HG03108 (cell line): Measurements from ENCODE around the gene NOX1.
"Not testable (repeated sequence)": the region's sequence is repeated elsewhere in the genome, so short reads cannot be mapped to it uniquely, and the experiment has no call there.

Experiments used
- ATAC-seq: cut with Tn5 transposase; IDR thresholded peaks from one replicate; pipeline ENCODE4 v1.9.1; 2021; ENCODE audit warnings: moderate library complexity; ENCODE audit not compliant: unreplicated experiment

Gene NOX1

DNA sequence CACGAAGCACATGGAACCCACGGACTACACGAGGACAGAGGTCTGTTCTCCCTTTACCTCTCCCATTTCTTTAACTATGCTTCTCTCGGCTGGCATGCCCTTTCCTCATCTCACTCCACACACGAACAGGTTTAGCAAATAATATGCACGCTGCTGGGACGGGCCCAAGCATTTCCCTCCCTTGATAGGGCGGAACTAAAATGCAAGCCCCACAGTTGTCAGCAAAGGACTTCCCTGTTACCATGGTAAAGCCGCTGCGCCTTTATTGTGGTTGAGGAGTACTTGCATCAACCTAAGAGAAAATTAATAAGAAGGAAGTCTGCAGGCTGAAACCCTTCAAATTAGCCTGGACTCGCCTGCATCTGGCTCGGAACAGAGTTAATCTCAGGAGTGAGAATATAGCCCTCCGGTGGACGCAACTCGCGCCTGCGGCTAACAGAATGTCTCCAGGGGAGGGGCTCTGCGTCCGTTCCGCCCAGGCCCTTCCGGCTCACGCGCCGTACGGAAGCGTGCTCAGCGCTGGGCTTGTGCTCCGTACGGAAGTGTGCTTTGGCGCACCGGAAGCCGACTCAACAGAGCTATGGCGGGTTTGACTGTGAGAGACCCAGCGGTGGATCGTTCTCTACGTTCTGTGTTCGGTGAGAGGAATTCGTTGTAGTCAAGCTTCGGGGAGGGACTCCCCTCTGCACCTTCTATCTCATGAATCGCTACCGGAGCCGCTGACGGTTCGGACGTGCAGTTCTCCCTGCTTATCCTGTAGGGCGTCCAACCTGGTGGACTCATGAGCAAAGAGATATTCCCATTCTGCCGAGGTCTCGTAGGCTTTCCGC lies 54.1 kb downstream of the NOX1 start, which contains the start of gene CSTF2:
Gene CSTF2, plus strand, starts transcription at position 555 of the 830 bp plus-strand sequence. Its CDS starts 26 bp downstream, at position 581.
- ATAC-seq: peak; percentile 99

DNA sequence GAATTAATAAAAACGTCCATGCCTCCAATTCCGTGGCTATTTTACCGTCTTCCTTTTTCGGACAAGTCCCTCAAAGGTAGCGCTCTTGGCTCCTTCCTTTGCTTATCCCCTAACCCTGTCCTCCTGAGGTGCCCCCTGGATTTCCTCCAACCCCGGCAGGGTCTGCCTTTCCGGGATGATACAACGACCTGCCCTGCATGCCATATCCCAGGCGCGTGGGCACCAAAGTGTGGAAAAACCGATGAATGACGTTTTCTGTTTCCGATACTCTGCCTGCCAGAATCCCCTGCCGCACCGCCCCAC lies 54.7 kb downstream of the NOX1 start:
- ATAC-seq: no peak

DNA sequence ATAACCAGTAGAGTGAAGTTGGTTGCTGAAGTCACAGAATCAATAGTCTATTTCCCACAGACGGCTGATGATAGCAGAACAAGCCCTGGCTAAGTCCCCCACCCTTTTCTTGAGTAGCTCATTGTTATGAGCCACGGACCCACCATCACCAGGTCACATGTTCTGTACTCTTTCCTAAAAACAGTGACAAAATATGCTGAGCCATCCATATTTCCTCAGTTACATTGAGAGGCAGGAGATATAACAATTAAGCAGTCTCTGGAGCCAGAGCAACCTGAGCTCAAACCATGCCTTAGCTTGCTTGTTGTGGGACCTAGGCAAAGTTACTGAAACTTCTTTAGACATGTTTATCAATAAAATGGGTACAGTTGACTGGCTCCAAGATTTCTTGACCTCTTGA lies 56.8 kb downstream of the NOX1 start:
- ATAC-seq: no peak

DNA sequence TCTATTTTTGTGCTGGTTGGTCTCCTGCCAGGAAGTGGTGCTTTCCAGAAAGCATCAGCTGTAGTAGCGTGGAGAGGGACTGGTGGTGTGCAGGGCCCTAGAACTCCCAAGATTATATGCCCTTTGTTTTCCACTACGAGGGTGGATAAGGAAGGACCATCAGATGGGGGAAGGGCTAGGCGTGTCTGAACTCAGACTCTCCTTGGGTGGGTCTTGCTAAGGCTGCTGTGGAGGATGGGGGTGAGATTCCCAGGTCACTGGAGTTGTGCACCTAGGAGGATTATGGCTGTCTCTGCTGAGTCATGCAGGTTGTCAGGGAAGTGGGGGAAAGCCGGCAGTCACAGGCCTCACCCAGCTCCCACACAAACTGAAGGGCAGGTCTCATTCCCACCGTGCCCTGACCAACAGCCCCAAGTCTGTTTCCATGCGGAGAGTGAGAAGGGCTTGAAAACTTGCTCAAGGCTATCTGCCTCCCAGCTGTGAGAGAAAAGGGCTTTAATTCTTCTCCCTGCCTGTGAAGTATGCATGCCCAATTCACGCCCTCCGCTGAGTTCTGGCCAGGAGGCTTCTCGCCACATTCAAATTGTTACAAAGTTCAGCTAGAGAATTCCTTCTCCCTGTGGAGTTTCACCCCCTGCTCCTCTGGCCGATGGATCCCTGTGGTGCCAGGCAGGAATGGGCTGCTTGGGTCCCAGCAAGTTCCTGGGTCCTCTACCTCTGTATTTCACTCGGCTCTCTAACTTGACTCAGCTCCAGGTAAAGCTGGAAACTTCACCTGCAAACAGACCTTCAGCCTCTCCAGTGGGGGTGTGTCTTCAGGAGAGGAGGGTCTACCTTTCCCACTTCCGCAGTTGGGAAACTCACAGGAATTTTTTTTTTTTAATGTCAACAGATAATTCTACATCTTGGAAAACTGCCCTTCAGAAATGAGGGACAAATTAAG lies 61.7 kb downstream of the NOX1 start:
- ATAC-seq: no peak

- not testable (repeated sequence) for ATAC-seq
Observed at GRCh38 chrX:100808265-100808664, 65.9 kb downstream of the NOX1 start.

- no peak for ATAC-seq
Observed at GRCh38 chrX:100804780-100805179, 69.4 kb downstream of the NOX1 start.

- ATAC-seq: no peak
Observed at GRCh38 chrX:100802843-100803242, 71.3 kb downstream of the NOX1 start.

GRCh38 chrX:100798484-100799214 lies 75.5 kb downstream of the NOX1 start:
- no peak for ATAC-seq

DNA sequence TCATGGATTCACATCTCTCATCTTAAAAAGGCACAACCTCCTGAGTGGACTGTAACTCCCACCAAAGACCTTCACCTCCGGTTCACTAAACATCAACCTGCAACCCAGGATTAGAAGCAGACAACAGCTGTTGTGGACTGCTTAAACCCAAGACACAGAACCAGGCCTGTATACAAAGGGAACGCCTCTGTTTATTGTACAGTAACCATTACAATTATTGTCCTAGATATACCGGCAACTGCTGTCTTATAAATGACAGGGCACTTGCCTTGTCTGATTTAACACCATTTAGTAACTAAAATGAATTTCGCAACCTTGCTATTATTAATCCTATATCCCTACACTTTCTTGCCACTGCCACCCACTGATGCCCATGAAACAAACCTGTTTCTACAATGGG lies 76.8 kb downstream of the NOX1 start:
- ATAC-seq: no peak

DNA sequence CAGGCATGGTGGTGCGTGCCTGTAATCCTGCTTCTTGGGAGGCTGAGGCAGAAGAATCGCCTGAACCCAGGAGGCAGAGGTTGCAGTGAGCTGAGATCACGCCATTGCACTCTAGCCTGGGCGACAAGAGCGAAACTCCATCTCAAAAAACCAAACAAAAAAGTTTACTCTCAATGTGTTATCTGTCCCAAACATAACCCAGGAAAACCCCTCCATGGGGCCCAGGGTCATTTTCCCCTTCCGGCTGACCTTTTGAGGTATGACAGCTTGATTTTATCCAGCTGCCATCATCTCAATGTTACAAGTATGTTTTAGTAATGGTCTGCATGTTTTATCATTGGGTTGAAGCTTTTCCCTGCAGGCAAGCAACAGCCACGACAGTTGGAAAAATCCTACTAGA lies 77.8 kb downstream of the NOX1 start:
- ATAC-seq: not testable (repeated sequence)
